Fibroblast of the aortic adventitia (primary cell): Measurements from ENCODE around the gene TEX26. TPM values are rescaled to one million over a fixed set of nuclear protein-coding genes. Genes with fewer than 3 reads are reported as not detected.
A peak's percentile ranks its signal among the peaks of the same experiment; 100 is the strongest.

ENCODE experiments used
- DNase-seq: peaks from one replicate; pipeline ENCODE4 v3.0.0-alpha.2; 2010; ENCODE audit warnings: low read depth
- H3K4me3 ChIP-seq: 2 replicates; pipeline ENCODE4 v1.5.1; 2011; ENCODE audit warnings: low read depth, mild to moderate bottlenecking, control low read depth, low read length, moderate library complexity
- total RNA-seq: library from RNA; depleted of rRNA; stranded (reverse); fragments of >200 nt; gene quantifications from 2 replicates; pipeline ENCODE4 v1.2.3, GENCODE V29; 2012; ENCODE audit warnings: low replicate concordance
- TF ChIP-seq, protein P1 (sequence below): IDR thresholded peaks from 2 replicates; pipeline ENCODE4 v1.5.1; 2011; ENCODE audit warnings: mild to moderate bottlenecking, low read length, control low read depth, inconsistent platforms; ENCODE audit not compliant: insufficient read depth

TEX26 gene
- not detected in 2 replicates for total RNA-seq

DNA sequence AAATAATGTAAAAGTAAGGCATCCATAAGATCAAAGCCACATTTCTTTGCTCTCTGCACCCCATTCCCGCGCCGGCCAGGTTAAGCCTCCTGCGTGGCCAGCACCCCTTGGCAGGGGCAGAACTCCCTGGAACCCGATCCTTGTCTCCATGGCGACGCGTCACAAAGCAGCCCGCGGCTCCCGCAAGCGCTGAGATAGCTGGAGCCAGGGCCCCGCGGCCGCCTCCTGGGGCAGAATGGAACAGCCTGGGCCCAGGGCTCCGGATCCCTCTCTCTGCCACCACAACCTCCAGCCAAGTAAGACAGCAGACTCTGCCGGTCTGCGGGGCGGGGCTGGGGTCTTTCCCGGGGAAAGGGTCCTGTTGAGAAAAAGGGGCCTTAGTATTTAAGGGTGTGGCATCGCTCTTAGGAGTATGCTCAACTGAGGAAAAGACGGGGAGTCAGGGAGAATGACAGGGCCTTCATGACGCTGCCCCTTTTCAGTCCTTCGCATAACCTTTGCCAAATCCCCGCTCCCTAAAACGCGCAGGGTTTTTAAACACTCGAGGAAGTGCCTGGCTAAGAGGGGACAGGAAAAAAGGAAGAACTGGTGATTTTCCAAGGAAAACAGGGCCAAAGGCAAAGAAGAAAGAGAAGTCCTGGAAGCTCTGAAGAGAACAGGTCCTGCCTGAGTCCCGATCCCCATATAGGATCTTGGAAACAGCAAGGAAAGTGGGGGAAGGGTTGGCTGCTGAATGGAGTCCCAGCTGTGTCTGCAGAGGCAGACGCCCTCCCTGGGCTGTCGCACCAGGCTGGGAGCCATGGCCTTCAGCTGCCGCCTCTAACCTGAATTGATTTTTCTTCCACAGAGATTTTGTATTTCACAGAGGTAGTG lies at the start of gene TEX26:
Gene TEX26 (plus strand): TSS at position 176 of the 873 bp plus-strand sequence. CDS start 60 bp downstream, at position 236.
- TF ChIP-seq, protein P1, sequence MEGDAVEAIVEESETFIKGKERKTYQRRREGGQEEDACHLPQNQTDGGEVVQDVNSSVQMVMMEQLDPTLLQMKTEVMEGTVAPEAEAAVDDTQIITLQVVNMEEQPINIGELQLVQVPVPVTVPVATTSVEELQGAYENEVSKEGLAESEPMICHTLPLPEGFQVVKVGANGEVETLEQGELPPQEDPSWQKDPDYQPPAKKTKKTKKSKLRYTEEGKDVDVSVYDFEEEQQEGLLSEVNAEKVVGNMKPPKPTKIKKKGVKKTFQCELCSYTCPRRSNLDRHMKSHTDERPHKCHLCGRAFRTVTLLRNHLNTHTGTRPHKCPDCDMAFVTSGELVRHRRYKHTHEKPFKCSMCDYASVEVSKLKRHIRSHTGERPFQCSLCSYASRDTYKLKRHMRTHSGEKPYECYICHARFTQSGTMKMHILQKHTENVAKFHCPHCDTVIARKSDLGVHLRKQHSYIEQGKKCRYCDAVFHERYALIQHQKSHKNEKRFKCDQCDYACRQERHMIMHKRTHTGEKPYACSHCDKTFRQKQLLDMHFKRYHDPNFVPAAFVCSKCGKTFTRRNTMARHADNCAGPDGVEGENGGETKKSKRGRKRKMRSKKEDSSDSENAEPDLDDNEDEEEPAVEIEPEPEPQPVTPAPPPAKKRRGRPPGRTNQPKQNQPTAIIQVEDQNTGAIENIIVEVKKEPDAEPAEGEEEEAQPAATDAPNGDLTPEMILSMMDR: peak; percentile 26
- DNase-seq: no peak
- H3K4me3 ChIP-seq: no peak within 1 kb of the TSS

DNA sequence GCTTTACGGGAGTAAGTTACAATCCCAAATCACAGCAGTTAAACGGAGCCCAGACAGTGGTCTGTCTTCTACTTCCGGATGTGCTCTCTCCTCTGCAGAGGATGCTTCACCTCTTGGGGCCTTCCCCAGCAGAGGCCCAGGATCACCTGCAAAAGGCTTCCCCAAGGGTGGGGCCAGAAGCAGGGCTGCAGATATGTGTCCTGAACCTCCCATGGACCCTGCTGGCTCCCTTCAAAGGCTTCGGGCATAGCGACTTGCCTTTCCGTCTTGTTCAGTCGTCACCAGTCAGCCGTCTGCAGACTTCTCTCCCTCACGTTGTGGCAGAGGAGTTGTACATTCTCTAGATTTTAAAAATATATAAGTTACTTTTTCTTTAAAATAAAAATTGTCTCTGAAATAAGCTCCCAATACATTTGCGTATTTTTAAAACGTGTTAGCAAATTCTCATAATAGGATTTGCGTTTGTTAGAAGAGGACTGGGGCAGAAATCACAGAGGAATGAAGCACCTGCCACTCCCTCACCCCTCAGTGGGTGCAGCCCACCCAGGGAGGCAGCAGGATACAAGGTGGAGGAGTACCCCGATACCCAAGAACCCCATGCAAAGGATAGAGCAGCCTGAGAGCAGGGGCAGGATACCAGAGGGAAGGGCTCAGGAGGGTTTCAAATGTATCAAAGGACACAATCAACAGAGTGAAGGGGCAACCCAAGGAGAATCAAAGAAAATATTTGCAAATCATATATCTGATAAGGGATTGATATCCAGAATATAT lies 49.3 kb upstream of the TEX26 start:
- DNase-seq: no peak
- TF ChIP-seq, protein P1: no peak
- no peak overlapping the region for H3K4me3 ChIP-seq

DNA sequence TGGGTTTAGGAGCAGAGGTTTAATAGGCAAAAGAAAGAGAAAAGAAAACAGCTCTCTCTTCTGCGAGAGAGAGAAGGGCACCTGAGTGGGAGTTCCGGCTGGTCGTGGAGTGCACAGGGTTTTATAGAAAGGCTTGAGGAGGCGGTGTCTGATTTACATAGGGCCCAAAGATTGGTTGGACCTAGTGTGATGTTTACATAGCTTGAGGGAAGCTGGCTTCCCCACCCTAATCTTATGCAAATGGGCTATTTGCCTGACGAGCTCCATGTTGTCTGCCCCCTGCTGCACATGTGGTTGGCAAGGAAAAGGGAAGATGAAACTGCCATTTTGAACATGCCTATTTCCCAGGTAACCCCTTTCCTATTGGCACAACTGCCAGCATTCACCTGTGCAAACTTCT lies 47.9 kb upstream of the TEX26 start:
- H3K4me3 ChIP-seq: no peak overlapping the region
- DNase-seq: no peak
- TF ChIP-seq, protein P1: no peak

DNA sequence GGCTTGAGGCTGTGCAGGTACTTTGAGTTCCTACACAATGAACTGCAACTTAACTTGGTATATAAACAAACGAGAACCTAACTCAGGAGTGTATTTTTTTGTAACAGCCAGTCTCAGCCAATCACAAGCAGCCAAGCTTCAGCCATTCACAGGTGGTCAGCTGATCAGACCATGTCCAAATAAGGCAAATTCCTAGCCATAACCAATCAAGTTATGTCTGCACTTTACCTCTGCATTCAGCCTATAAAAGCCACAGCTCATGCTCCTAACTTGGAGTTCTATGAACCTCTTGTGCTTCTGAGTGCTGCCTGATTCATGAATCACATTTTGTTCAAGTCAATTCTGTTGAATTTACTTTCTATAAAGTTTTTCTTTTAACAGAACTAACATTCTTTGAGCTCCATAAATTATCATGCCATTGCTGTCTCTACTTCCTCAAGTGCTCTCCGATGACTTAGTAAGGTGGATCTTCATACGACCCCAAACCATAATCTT lies 43.2 kb upstream of the TEX26 start:
- TF ChIP-seq, protein P1: no peak
- no peak overlapping the region for H3K4me3 ChIP-seq
- DNase-seq: no peak

DNA sequence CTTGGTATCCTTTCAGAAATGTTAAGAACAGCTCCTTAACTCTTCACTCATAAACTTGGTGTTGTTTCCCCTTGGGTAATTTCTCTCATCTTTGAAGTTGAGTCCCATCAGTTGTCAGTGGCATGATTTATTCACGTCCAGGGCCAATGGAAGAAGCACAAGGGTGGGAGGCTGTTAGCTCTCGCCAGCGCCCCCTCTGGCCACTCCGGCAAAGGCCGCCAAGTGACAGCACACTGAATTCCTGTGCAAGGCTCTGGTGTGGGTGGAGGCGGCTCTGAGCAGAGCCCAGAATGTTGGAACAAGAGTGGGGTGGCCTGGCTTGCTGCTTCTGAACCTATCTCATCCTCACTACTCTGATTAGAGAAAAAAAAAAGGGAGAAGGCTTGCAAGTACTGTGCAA lies 39.5 kb upstream of the TEX26 start:
- TF ChIP-seq, protein P1: peak; percentile 81
- H3K4me3 ChIP-seq: no peak overlapping the region
- DNase-seq: peak; percentile 81

DNA sequence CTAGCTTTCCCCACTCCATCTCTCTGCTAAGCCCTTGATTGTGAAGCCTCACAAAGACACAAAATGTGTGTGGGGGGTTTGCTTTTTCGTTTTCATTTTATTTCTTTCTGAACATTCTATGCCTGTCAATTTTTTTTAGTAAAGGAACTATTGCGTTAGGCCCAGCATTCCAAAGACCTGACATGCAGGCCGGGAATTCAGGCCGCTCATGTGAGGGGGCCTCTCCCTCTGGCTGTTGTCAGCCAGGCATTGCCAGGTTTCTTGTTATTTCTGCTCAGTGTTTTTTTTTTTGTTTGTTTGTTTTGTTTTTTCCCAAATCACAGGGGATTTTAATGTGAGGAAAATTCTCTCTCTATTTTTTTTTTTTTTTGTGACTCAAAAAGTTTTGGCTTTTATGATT lies 36.7 kb upstream of the TEX26 start:
- H3K4me3 ChIP-seq: no peak overlapping the region
- TF ChIP-seq, protein P1: no peak
- DNase-seq: peak; percentile 94
